ENCODE measurements around the gene BRD4.

DNA sequence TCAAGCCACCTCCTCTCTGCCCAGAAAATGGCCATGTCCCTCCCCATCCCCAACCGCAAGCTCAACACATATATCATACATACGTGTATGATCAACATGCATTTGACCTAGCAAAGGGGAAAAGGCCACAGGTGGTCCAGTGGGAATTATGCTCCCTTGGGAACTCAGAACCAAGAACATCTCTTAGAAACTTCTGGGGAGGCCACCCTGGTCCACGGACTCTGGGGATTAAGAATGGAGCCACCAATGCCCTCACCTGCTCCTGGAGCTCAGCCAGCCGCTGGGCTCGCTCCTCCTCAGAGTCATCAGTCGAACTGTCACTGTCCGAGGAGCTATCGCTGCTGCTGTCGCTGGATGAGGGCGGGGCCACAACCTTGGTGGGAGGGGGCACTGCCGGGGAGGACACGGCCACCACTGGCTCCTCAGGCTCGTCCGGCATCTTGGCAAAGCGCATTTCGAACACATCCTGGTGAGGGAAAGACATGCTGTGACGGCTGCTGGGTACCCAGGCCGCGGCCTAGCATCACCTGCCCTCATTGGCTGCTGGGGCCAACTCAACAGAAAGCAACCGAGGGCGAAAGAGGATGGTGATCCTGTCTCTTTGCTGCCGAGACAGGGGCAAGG, 75.5 kb downstream of the BRD4 start:
- TF ChIP-seq FOXP1 (IDR thresholded peaks at IDR 0.05) (no peak), FOXP1 (CRISPR knock-in tag; IDR thresholded peaks at IDR 0.05) (no peak), ZEB1 (IDR thresholded peaks at IDR 0.05; ENCODE audit: insufficient replicate concordance, low read depth) (no peak), MXI1 (IDR thresholded peaks at IDR 0.05; ENCODE audit: borderline replicate concordance, low read depth, low read length) (no peak), CHD4 (IDR thresholded peaks at IDR 0.05; ENCODE audit: borderline replicate concordance, low read length) (no peak), NFIC (IDR thresholded peaks at IDR 0.05; ENCODE audit: low read length) (no peak), ZNF577 (CRISPR knock-in tag; IDR thresholded peaks at IDR 0.05; ENCODE audit: borderline replicate concordance, low read depth) (no peak)
- TF ChIP-seq, protein P1, sequence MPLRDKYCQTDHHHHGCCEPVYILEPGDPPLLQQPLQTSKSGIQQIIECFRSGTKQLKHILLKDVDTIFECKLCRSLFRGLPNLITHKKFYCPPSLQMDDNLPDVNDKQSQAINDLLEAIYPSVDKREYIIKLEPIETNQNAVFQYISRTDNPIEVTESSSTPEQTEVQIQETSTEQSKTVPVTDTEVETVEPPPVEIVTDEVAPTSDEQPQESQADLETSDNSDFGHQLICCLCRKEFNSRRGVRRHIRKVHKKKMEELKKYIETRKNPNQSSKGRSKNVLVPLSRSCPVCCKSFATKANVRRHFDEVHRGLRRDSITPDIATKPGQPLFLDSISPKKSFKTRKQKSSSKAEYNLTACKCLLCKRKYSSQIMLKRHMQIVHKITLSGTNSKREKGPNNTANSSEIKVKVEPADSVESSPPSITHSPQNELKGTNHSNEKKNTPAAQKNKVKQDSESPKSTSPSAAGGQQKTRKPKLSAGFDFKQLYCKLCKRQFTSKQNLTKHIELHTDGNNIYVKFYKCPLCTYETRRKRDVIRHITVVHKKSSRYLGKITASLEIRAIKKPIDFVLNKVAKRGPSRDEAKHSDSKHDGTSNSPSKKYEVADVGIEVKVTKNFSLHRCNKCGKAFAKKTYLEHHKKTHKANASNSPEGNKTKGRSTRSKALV (CRISPR knock-in tag; IDR thresholded peaks at IDR 0.05): no peak
